ENCODE measurements around the gene ALDH4A1. TPM values are rescaled to one million over a fixed set of nuclear protein-coding genes. Genes with fewer than 3 reads are reported as not detected.

Gene ALDH4A1
- polyA plus RNA-seq, result 1 to 10 TPM in 2 of 4 donors, under 1 TPM in 2; 0.22 to 6.3 (median 1.3) TPM
- long read RNA-seq, donor 1, result 0 reads
- long read RNA-seq, donor 2, result 0 reads
- long read RNA-seq, donor 3, result 0 reads
- long read RNA-seq, donor 4, result 0 reads
- long read RNA-seq, donor 5, result 0 reads
- long read RNA-seq, donor 6, result 0 reads
- long read RNA-seq, donor 7, result 0 reads
- long read RNA-seq, donor 8, result 0 reads
- long read RNA-seq, donor 9, result 0 reads
- long read RNA-seq, donor 10, partial matches to known transcripts, result 0 of 3 reads
- long read RNA-seq, donor 10, other reads (novel, unspliced or antisense), result 0 of 3 reads

GRCh38 chr1:18902523-18903290, at the start of gene ALDH4A1:
TSS of gene ALDH4A1 (minus strand) at chr1:18902555. CDS start at chr1:18902523, 32 bp downstream.
- peaks cover 0 to 45% (median 0%) of the 10 kb centered on the region in 3 donors for H3K27me3 ChIP-seq (ENCODE audit: control insufficient read depth in 3 of 3, insufficient read depth in 3 of 3, low read length in 3 of 3)
- 0 to 1% (median 0%) methylated on average over 55 of the region's 55 CpGs for WGBS, 3 donors
- FAIRE-seq, result peak; percentile 26
- no peaks in the 10 kb centered on the region for H3K9me3 ChIP-seq (ENCODE audit: control insufficient read depth in 2 of 2, insufficient read depth in 1 of 2, low read depth in 1 of 2, low read length in 1 of 2)
- H3K36me3 ChIP-seq (ENCODE audit: control insufficient read depth in 3 of 3, insufficient read depth in 2 of 3, low read depth in 1 of 3, low read length in 3 of 3), result peaks cover 0 to 3% (median 2%) of the 10 kb centered on the region in 3 donors
- H3K4me3 ChIP-seq (ENCODE audit: low read depth in 1 of 3, low read length in 3 of 3), result peak within 1 kb of the TSS; percentile 53 to 70 (median 61)
- H3K4me1 ChIP-seq (ENCODE audit: control insufficient read depth in 3 of 3, insufficient read depth in 2 of 3, low read depth in 1 of 3, low read length in 2 of 3), result peaks cover 0 to 13% (median 0%) of the 10 kb centered on the region in 3 donors
- peak within 1 kb of the TSS; percentile 17 to 94 (median 77) for H3K27ac ChIP-seq (ENCODE audit: low read depth in 1 of 3, low read length in 2 of 3)
- peak; percentile 93 to 98 for DNase-seq

- Histone ChIP-seq H3K4me3 (ENCODE audit: low read depth in 1 of 3, low read length in 3 of 3) (no peak overlapping the region), H3K27ac (ENCODE audit: low read depth in 1 of 3, low read length in 2 of 3) (peak overlapping the region in 2 of 3 donors; percentile 24 to 94), H3K36me3 (ENCODE audit: control insufficient read depth in 3 of 3, insufficient read depth in 2 of 3, low read depth in 1 of 3, low read length in 3 of 3) (peaks cover 0 to 3% (median 0%) of the 10 kb centered on the region in 3 donors), H3K4me1 (ENCODE audit: control insufficient read depth in 3 of 3, insufficient read depth in 2 of 3, low read depth in 1 of 3, low read length in 2 of 3) (peaks cover 0 to 27% (median 21%) of the 10 kb centered on the region in 3 donors), H3K27me3 (ENCODE audit: control insufficient read depth in 3 of 3, insufficient read depth in 3 of 3, low read length in 3 of 3) (peaks cover 0 to 4% (median 0%) of the 10 kb centered on the region in 3 donors), H3K9me3 (ENCODE audit: control insufficient read depth in 2 of 2, insufficient read depth in 1 of 2, low read depth in 1 of 2, low read length in 1 of 2) (no peaks in the 10 kb centered on the region)
- 34 to 67% (median 49%) methylated on average over 8 of the region's 8 CpGs for WGBS, 3 donors
- peak in 1 of 2 donors; percentile 42 for DNase-seq
- FAIRE-seq, result no peak
Observed at GRCh38 chr1:18951818-18952391, 49.5 kb upstream of the ALDH4A1 start.

GRCh38 chr1:18951416-18951815, 49.1 kb upstream of the ALDH4A1 start:
- Histone ChIP-seq H3K27ac (ENCODE audit: low read depth in 1 of 3, low read length in 2 of 3) (peak overlapping the region in 2 of 3 donors; percentile 24 to 94), H3K36me3 (ENCODE audit: control insufficient read depth in 3 of 3, insufficient read depth in 2 of 3, low read depth in 1 of 3, low read length in 3 of 3) (peaks cover 0 to 3% (median 0%) of the 10 kb centered on the region in 3 donors), H3K27me3 (ENCODE audit: control insufficient read depth in 3 of 3, insufficient read depth in 3 of 3, low read length in 3 of 3) (peaks cover 0 to 2% (median 0%) of the 10 kb centered on the region in 3 donors), H3K4me3 (ENCODE audit: low read depth in 1 of 3, low read length in 3 of 3) (no peak overlapping the region), H3K9me3 (ENCODE audit: control insufficient read depth in 2 of 2, insufficient read depth in 1 of 2, low read depth in 1 of 2, low read length in 1 of 2) (no peaks in the 10 kb centered on the region), H3K4me1 (ENCODE audit: control insufficient read depth in 3 of 3, insufficient read depth in 2 of 3, low read depth in 1 of 3, low read length in 2 of 3) (peaks cover 0 to 26% (median 21%) of the 10 kb centered on the region in 3 donors)
- WGBS, 3 donors, result 64 to 89% (median 68%) methylated on average over 9 of the region's 9 CpGs
- DNase-seq (no peak), FAIRE-seq (no peak)

GRCh38 chr1:18950401-18951026, 48.2 kb upstream of the ALDH4A1 start:
- no peak overlapping the region for H3K4me3 ChIP-seq (ENCODE audit: low read depth in 1 of 3, low read length in 3 of 3)
- no peak for DNase-seq
- H3K4me1 ChIP-seq (ENCODE audit: control insufficient read depth in 3 of 3, insufficient read depth in 2 of 3, low read depth in 1 of 3, low read length in 2 of 3), result peaks cover 0 to 32% (median 21%) of the 10 kb centered on the region in 3 donors

GRCh38 chr1:18949686-18950400, 47.5 kb upstream of the ALDH4A1 start:
- Histone ChIP-seq H3K27me3 (ENCODE audit: control insufficient read depth in 3 of 3, insufficient read depth in 3 of 3, low read length in 3 of 3) (peaks cover 0 to 2% (median 0%) of the 10 kb centered on the region in 3 donors), H3K27ac (ENCODE audit: low read depth in 1 of 3, low read length in 2 of 3) (peak overlapping the region; percentile 30 to 94 (median 73)), H3K9me3 (ENCODE audit: control insufficient read depth in 2 of 2, insufficient read depth in 1 of 2, low read depth in 1 of 2, low read length in 1 of 2) (no peaks in the 10 kb centered on the region), H3K4me3 (ENCODE audit: low read depth in 1 of 3, low read length in 3 of 3) (no peak overlapping the region), H3K36me3 (ENCODE audit: control insufficient read depth in 3 of 3, insufficient read depth in 2 of 3, low read depth in 1 of 3, low read length in 3 of 3) (peaks cover 0 to 3% (median 0%) of the 10 kb centered on the region in 3 donors), H3K4me1 (ENCODE audit: control insufficient read depth in 3 of 3, insufficient read depth in 2 of 3, low read depth in 1 of 3, low read length in 2 of 3) (peaks cover 0 to 39% (median 27%) of the 10 kb centered on the region in 3 donors)
- DNase-seq, result no peak
- WGBS, 3 donors, result 38 to 72% (median 65%) methylated on average over 22 of the region's 22 CpGs
- no peak for FAIRE-seq

More at GRCh38 chr1:18950401-18951026, 48.2 kb upstream of the ALDH4A1 start:
- FAIRE-seq, result no peak
- H3K36me3 ChIP-seq (ENCODE audit: control insufficient read depth in 3 of 3, insufficient read depth in 2 of 3, low read depth in 1 of 3, low read length in 3 of 3), result peaks cover 0 to 3% (median 0%) of the 10 kb centered on the region in 3 donors
- H3K27me3 ChIP-seq (ENCODE audit: control insufficient read depth in 3 of 3, insufficient read depth in 3 of 3, low read length in 3 of 3), result peaks cover 0 to 2% (median 0%) of the 10 kb centered on the region in 3 donors
- WGBS, 3 donors, result 46 to 78% (median 58%) methylated on average over 19 of the region's 19 CpGs
- no peaks in the 10 kb centered on the region for H3K9me3 ChIP-seq (ENCODE audit: control insufficient read depth in 2 of 2, insufficient read depth in 1 of 2, low read depth in 1 of 2, low read length in 1 of 2)
- H3K27ac ChIP-seq (ENCODE audit: low read depth in 1 of 3, low read length in 2 of 3), result peak overlapping the region; percentile 30 to 94 (median 73)

- DNase-seq, result peak; percentile 27 to 71
- Histone ChIP-seq H3K36me3 (ENCODE audit: control insufficient read depth in 3 of 3, insufficient read depth in 2 of 3, low read depth in 1 of 3, low read length in 3 of 3) (peaks cover 0 to 3% (median 0%) of the 10 kb centered on the region in 3 donors), H3K4me3 (ENCODE audit: low read depth in 1 of 3, low read length in 3 of 3) (no peak overlapping the region), H3K27me3 (ENCODE audit: control insufficient read depth in 3 of 3, insufficient read depth in 3 of 3, low read length in 3 of 3) (peaks cover 0 to 2% (median 0%) of the 10 kb centered on the region in 3 donors), H3K27ac (ENCODE audit: low read depth in 1 of 3, low read length in 2 of 3) (peak overlapping the region in 2 of 3 donors; percentile 73 to 94), H3K9me3 (ENCODE audit: control insufficient read depth in 2 of 2, insufficient read depth in 1 of 2, low read depth in 1 of 2, low read length in 1 of 2) (no peaks in the 10 kb centered on the region), H3K4me1 (ENCODE audit: control insufficient read depth in 3 of 3, insufficient read depth in 2 of 3, low read depth in 1 of 3, low read length in 2 of 3) (peaks cover 0 to 43% (median 29%) of the 10 kb centered on the region in 3 donors)
- no peak for FAIRE-seq
- WGBS, 3 donors, result 55 to 64% (median 63%) methylated on average over 23 of the region's 23 CpGs
Observed at GRCh38 chr1:18948913-18949685, 46.7 kb upstream of the ALDH4A1 start.

All from small intestine (tissue), 16 donors.